IPS-15b (cell line): ENCODE measurements around the gene TTLL9.
A peak's percentile ranks its signal among the peaks of the same experiment; 100 is the strongest.

ENCODE experiments used
- H3K27me3 ChIP-seq: one replicate; pipeline ENCODE4 v1.6.1; 2013; ENCODE audit warnings: low read length; ENCODE audit not compliant: control insufficient read depth, insufficient read depth
- H3K36me3 ChIP-seq: one replicate; pipeline ENCODE4 v1.6.1; 2013; ENCODE audit warnings: low read length; ENCODE audit not compliant: control insufficient read depth, insufficient read depth
- H3K4me1 ChIP-seq: one replicate; pipeline ENCODE4 v1.6.1; 2013; ENCODE audit warnings: mild to moderate bottlenecking, low read length; ENCODE audit not compliant: control insufficient read depth, insufficient read depth
- H3K4me3 ChIP-seq: one replicate; pipeline ENCODE4 v1.5.1; 2013; ENCODE audit warnings: low read depth, low read length
- H3K9ac ChIP-seq: one replicate; pipeline ENCODE4 v1.6.1; 2013; ENCODE audit warnings: low read depth, mild to moderate bottlenecking, low read length
- H3K9me3 ChIP-seq: one replicate; pipeline ENCODE4 v1.6.1; 2013; ENCODE audit warnings: mild to moderate bottlenecking, low read length; ENCODE audit not compliant: control insufficient read depth, insufficient read depth

TTLL9 gene

GRCh38 chr20:31872406-31872805, 2.0 kb downstream of the TTLL9 start:
- Histone ChIP-seq H3K9me3 (no peaks in the 10 kb centered on the region), H3K9ac (no peak overlapping the region), H3K4me1 (peaks cover 4% of the 10 kb centered on the region), H3K4me3 (no peak overlapping the region), H3K36me3 (no peaks in the 10 kb centered on the region), H3K27me3 (peaks cover 23% of the 10 kb centered on the region)

GRCh38 chr20:31875671-31876070, 5.2 kb downstream of the TTLL9 start:
- Histone ChIP-seq H3K36me3 (no peaks in the 10 kb centered on the region), H3K9me3 (no peaks in the 10 kb centered on the region), H3K27me3 (peaks cover 9% of the 10 kb centered on the region), H3K9ac (no peak overlapping the region), H3K4me1 (peaks cover 4% of the 10 kb centered on the region), H3K4me3 (no peak overlapping the region)

GRCh38 chr20:31877684-31878083, 7.2 kb downstream of the TTLL9 start:
- no peaks in the 10 kb centered on the region for H3K36me3 ChIP-seq
- no peaks in the 10 kb centered on the region for H3K9me3 ChIP-seq
- no peaks in the 10 kb centered on the region for H3K27me3 ChIP-seq
- no peak overlapping the region for H3K9ac ChIP-seq
- no peak overlapping the region for H3K4me3 ChIP-seq
- no peaks in the 10 kb centered on the region for H3K4me1 ChIP-seq

GRCh38 chr20:31879143-31879987, 8.9 kb downstream of the TTLL9 start:
- no peaks in the 10 kb centered on the region for H3K9me3 ChIP-seq
- no peaks in the 10 kb centered on the region for H3K36me3 ChIP-seq
- no peaks in the 10 kb centered on the region for H3K27me3 ChIP-seq
- peak overlapping the region; percentile 86 for H3K4me3 ChIP-seq
- peak overlapping the region; percentile 51 for H3K9ac ChIP-seq
- H3K4me1 ChIP-seq = no peaks in the 10 kb centered on the region

- H3K36me3 ChIP-seq = no peaks in the 10 kb centered on the region
- H3K4me1 ChIP-seq = peaks cover 2% of the 10 kb centered on the region
- H3K4me3 ChIP-seq = no peak overlapping the region
- no peaks in the 10 kb centered on the region for H3K27me3 ChIP-seq
- no peaks in the 10 kb centered on the region for H3K9me3 ChIP-seq
- no peak overlapping the region for H3K9ac ChIP-seq
These were observed 11.5 kb downstream of the TTLL9 start for GRCh38 chr20:31881945-31882344.

- no peaks in the 10 kb centered on the region for H3K36me3 ChIP-seq
- no peak overlapping the region for H3K4me3 ChIP-seq
- no peaks in the 10 kb centered on the region for H3K27me3 ChIP-seq
- H3K4me1 ChIP-seq = peaks cover 2% of the 10 kb centered on the region
- no peaks in the 10 kb centered on the region for H3K9me3 ChIP-seq
- H3K9ac ChIP-seq = no peak overlapping the region
These were observed 13.4 kb downstream of the TTLL9 start for GRCh38 chr20:31883829-31884228.

GRCh38 chr20:31890646-31891045, 20.2 kb downstream of the TTLL9 start:
- Histone ChIP-seq H3K9me3 (no peaks in the 10 kb centered on the region), H3K4me3 (no peak overlapping the region), H3K9ac (no peak overlapping the region), H3K4me1 (peaks cover under 1% of the 10 kb centered on the region), H3K36me3 (no peaks in the 10 kb centered on the region), H3K27me3 (no peaks in the 10 kb centered on the region)

GRCh38 chr20:31894980-31895675, 24.7 kb downstream of the TTLL9 start:
- no peak overlapping the region for H3K9ac ChIP-seq
- H3K4me1 ChIP-seq = no peaks in the 10 kb centered on the region
- no peak overlapping the region for H3K4me3 ChIP-seq
- H3K36me3 ChIP-seq = no peaks in the 10 kb centered on the region
- H3K27me3 ChIP-seq = no peaks in the 10 kb centered on the region
- H3K9me3 ChIP-seq = no peaks in the 10 kb centered on the region

- H3K9ac ChIP-seq = no peak overlapping the region
These were observed 25.6 kb downstream of the TTLL9 start for GRCh38 chr20:31896049-31896448.

GRCh38 chr20:31897541-31897940, 27.1 kb downstream of the TTLL9 start:
- H3K27me3 ChIP-seq = no peaks in the 10 kb centered on the region
- H3K4me1 ChIP-seq = no peaks in the 10 kb centered on the region
- H3K36me3 ChIP-seq = no peaks in the 10 kb centered on the region
- no peaks in the 10 kb centered on the region for H3K9me3 ChIP-seq
- H3K9ac ChIP-seq = no peak overlapping the region
- no peak overlapping the region for H3K4me3 ChIP-seq

More at GRCh38 chr20:31896049-31896448, 25.6 kb downstream of the TTLL9 start:
- Histone ChIP-seq H3K36me3 (no peaks in the 10 kb centered on the region), H3K4me1 (no peaks in the 10 kb centered on the region), H3K4me3 (no peak overlapping the region), H3K27me3 (no peaks in the 10 kb centered on the region), H3K9me3 (no peaks in the 10 kb centered on the region)

- H3K36me3 ChIP-seq = no peaks in the 10 kb centered on the region
- no peaks in the 10 kb centered on the region for H3K9me3 ChIP-seq
- no peaks in the 10 kb centered on the region for H3K27me3 ChIP-seq
These were observed 31.2 kb downstream of the TTLL9 start for GRCh38 chr20:31901615-31902014.

More at GRCh38 chr20:31901615-31902014, 31.2 kb downstream of the TTLL9 start:
- no peak overlapping the region for H3K4me3 ChIP-seq
- H3K4me1 ChIP-seq = peaks cover 4% of the 10 kb centered on the region
- H3K9ac ChIP-seq = no peak overlapping the region
